ENCODE data around the gene CPLX3.
A peak's percentile ranks its signal among the peaks of the same experiment; 100 is the strongest.

Gene CPLX3

GRCh38 chr15:74788042-74788682 is 38.3 kb upstream of the CPLX3 start:
- no peak for DNase-seq (ENCODE audit: extremely low spot score)
- no peak for TF ChIP-seq CTCF (IDR thresholded peaks at IDR 0.05; ENCODE audit: control extremely low read depth, extremely low read depth, low read depth, missing control alignments)
- ChIA-PET POLR2A (interaction anchor here (0.7 to 2.4 kb wide), 6 partner anchors 8 to 122 kb away, joined by 3 to 8 read pairs (median 4); no protein-coding TSS in a partner anchor), CTCF (interaction anchor here (0.7 to 35.2 kb wide), 23 partner anchors 11 to 414 kb away, joined by 3 to 1226 read pairs (median 4); partner anchors contain the start of genes CSK and FAM219B)

GRCh38 chr15:74788683-74789151 is 37.7 kb upstream of the CPLX3 start:
- CTCF ChIA-PET: interaction anchor here (0.8 to 35.2 kb wide), 12 partner anchors 11 to 368 kb away, joined by 4 to 1226 read pairs (median 7); partner anchors contain the start of genes CSK and FAM219B
- POLR2A ChIA-PET: interaction anchor here (0.7 to 2.4 kb wide), 3 partner anchors 11 to 123 kb away, joined by 4 to 8 read pairs (median 7); no protein-coding TSS in a partner anchor
- DNase-seq (ENCODE audit: extremely low spot score): peak; percentile 75
- no peak for TF ChIP-seq CTCF (IDR thresholded peaks at IDR 0.05; ENCODE audit: control extremely low read depth, extremely low read depth, low read depth, missing control alignments)

GRCh38 chr15:74789171-74789631 is 37.2 kb upstream of the CPLX3 start:
- no peak for TF ChIP-seq CTCF (IDR thresholded peaks at IDR 0.05; ENCODE audit: control extremely low read depth, extremely low read depth, low read depth, missing control alignments)
- DNase-seq (ENCODE audit: extremely low spot score): no peak
- POLR2A ChIA-PET: no interaction called here
- CTCF ChIA-PET: interaction anchor here (1.0 to 35.2 kb wide), 5 partner anchors 10 to 161 kb away, joined by 3 to 1226 read pairs (median 20); partner anchors contain the start of gene CSK

- ChIA-PET CTCF (interaction anchor here (0.9 to 35.2 kb wide), 5 partner anchors 10 to 112 kb away, joined by 3 to 1226 read pairs (median 3); partner anchors contain the start of gene CSK), POLR2A (no interaction called here)
- no peak for DNase-seq (ENCODE audit: extremely low spot score)
- no peak for TF ChIP-seq CTCF (IDR thresholded peaks at IDR 0.05; ENCODE audit: control extremely low read depth, extremely low read depth, low read depth, missing control alignments)
Measured at GRCh38 chr15:74789741-74790079, 36.7 kb upstream of the CPLX3 start.

- no peak for TF ChIP-seq CTCF (IDR thresholded peaks at IDR 0.05; ENCODE audit: control extremely low read depth, extremely low read depth, low read depth, missing control alignments)
- no peak for DNase-seq (ENCODE audit: extremely low spot score)
- CTCF ChIA-PET: interaction anchor here (0.9 to 35.2 kb wide), 5 partner anchors 9 to 111 kb away, joined by 3 to 1226 read pairs (median 3); partner anchors contain the start of gene CSK
- POLR2A ChIA-PET: no interaction called here
Measured at GRCh38 chr15:74790080-74790916, 36.1 kb upstream of the CPLX3 start.

- ChIA-PET POLR2A (no interaction called here), CTCF (interaction anchor here (3.3 to 35.2 kb wide), 4 partner anchors 8 to 157 kb away, joined by 15 to 1226 read pairs (median 104); partner anchors contain the start of gene CSK)
- no peak for TF ChIP-seq CTCF (IDR thresholded peaks at IDR 0.05; ENCODE audit: control extremely low read depth, extremely low read depth, low read depth, missing control alignments)
- DNase-seq (ENCODE audit: extremely low spot score): no peak
Measured at GRCh38 chr15:74791007-74791406, 35.4 kb upstream of the CPLX3 start.
